Subcutaneous abdominal adipose tissue (tissue), 5 donors: Measurements from ENCODE around the gene EIF2AK3.
"Not testable (repeated sequence)": the region's sequence is repeated elsewhere in the genome, so short reads cannot be mapped to it uniquely, and the experiment has no call there.

ENCODE experiments used
- H3K27ac ChIP-seq: one replicate; pipeline ENCODE4 v1.7.0; 2013; ENCODE audit warnings: low read depth, mild to moderate bottlenecking, inconsistent platforms, low read length, moderate library complexity
- H3K27me3 ChIP-seq, 5 donors: one replicate each; pipeline ENCODE4 v1.7.0; 2013; ENCODE audit warnings: low read length in 5 of 5, inconsistent platforms in 1 of 5; ENCODE audit not compliant: control insufficient read depth in 5 of 5, insufficient read depth in 4 of 5
- H3K36me3 ChIP-seq, 5 donors: one replicate each; pipeline ENCODE4 v1.7.0; 2013; ENCODE audit warnings: low read length in 5 of 5; ENCODE audit not compliant: control insufficient read depth in 5 of 5, insufficient read depth in 5 of 5
- H3K4me1 ChIP-seq, 5 donors: one replicate each; pipeline ENCODE4 v1.7.0; 2013; ENCODE audit warnings: low read length in 5 of 5, mild to moderate bottlenecking in 3 of 5, moderate library complexity in 1 of 5; ENCODE audit not compliant: control insufficient read depth in 5 of 5, insufficient read depth in 5 of 5
- H3K4me3 ChIP-seq, 5 donors: one replicate each; pipeline ENCODE4 v1.7.0; 2013; ENCODE audit warnings: low read length in 5 of 5, low read depth in 1 of 5
- H3K9ac ChIP-seq, 5 donors: one replicate each; pipeline ENCODE4 v1.7.0; 2013; ENCODE audit warnings: low read length in 5 of 5, mild to moderate bottlenecking in 4 of 5, moderate library complexity in 3 of 5
- H3K9me3 ChIP-seq, 5 donors: one replicate each; pipeline ENCODE4 v1.7.0; 2013; ENCODE audit warnings: low read length in 5 of 5; ENCODE audit not compliant: control insufficient read depth in 5 of 5
- donor health status: healthy.
- donor health status: healthy.
- donor health status: healthy.
- donor health status: healthy.
- donor health status: healthy.

Gene EIF2AK3

DNA sequence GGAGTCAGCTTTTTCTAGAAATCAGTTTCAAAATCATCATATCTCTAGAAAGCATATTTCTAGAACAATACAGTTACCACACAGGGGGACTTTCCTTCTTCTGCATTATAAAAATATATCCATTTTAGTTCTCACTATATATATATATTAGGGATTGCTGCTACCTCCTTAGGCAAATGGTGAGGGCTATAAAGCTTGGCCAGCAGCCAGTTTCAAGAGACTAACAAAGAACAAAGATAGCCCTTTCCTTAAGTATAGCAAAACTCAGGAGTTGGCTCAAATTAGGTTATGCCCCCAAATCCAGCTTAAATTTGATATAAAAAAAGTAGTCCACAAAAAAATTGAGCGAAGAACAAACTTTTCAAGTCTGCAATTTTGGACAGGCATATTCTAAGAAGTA, 70.0 kb downstream of the EIF2AK3 start:
- no peaks in the 10 kb centered on the region for H3K27me3 ChIP-seq
- no peak overlapping the region for H3K9ac ChIP-seq
- peaks cover 0 to 5% (median 0%) of the 10 kb centered on the region in 5 donors for H3K4me1 ChIP-seq
- no peaks in the 10 kb centered on the region for H3K9me3 ChIP-seq
- H3K27ac ChIP-seq = no peak overlapping the region
- peaks cover 17 to 66% (median 36%) of the 10 kb centered on the region in 5 donors for H3K36me3 ChIP-seq
- no peak overlapping the region for H3K4me3 ChIP-seq

DNA sequence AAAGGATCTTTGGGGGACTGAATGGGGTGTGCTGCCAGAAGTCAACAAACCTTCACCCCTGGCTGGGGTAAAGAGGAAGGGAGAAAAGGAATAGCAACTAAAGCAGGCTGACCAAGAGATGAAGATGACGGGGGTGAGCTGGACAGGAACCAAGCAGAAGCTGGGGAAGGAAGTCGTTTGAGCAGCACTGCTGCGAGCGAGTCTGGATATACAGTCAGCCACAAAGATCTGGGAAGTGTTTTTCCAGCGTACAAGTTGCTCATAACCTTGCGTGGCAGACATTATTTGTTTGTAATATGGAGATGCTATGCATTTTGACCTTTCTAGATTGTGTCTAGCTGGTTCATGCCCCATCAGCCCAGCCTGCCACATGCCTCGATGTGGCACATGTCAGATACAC, 71.2 kb downstream of the EIF2AK3 start:
- Histone ChIP-seq H3K27ac (no peak overlapping the region), H3K36me3 (peaks cover 13 to 57% (median 28%) of the 10 kb centered on the region in 5 donors), H3K9me3 (no peaks in the 10 kb centered on the region), H3K9ac (no peak overlapping the region), H3K27me3 (no peaks in the 10 kb centered on the region), H3K4me3 (no peak overlapping the region), H3K4me1 (peaks cover 0 to 5% (median 0%) of the 10 kb centered on the region in 5 donors)

DNA sequence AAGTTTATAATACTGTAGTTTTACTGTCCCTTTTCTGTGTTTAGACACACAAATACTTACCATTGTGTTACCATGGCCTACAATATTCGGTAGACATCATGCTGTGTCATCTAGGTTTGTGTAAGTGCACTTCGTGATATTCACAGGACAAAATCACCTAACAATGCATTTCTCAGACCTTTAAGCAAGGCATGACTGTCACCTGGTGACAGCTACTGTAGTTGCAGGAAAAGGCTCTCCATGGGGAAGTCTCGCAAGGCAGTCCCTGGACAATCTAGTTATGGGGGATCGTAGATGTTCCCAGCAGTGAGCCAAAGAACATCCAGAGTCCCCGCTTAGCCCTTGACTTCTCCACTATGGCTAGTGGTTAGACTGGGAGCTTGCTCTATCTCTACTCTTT, 73.1 kb downstream of the EIF2AK3 start:
- Histone ChIP-seq H3K9me3 (no peaks in the 10 kb centered on the region), H3K36me3 (peaks cover 13 to 39% (median 18%) of the 10 kb centered on the region in 5 donors), H3K9ac (no peak overlapping the region)

DNA sequence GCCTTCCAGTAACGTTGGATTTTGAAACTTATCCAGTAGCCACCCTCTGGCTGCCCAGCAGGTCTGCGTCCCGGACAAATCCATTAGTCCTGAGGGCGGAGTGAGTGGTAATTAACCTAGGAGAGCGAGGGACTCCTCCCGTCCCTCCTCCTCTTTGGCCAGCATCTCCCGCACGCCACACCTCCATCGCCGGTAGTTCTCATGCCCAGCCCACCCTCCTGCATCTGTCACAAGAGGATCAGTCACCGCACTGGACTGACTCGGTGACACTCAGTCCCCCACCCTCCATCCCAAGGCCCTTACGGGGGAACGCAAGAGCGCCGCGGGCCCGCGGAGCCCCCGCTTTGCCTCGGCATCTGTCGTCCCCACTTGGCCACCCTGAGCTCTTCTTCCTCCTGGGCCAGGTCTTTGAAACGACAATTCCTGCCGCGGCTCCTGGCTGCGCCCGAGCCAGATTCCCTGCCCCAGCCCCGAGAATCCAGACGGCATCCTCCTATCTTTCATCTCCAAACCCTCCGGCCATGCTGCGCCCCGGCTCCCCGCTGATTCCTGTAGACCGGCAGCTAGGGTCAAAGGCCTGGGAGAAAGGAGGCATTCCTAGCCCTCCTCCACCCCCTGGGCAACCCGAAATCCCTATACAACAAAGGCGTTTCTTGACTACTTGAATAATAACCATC, 77.5 kb downstream of the EIF2AK3 start:
- Histone ChIP-seq H3K4me1 (peaks cover 0 to 2% (median 0%) of the 10 kb centered on the region in 5 donors), H3K9ac (no peak overlapping the region), H3K4me3 (no peak overlapping the region), H3K27me3 (peaks cover 5 to 10% (median 8%) of the 10 kb centered on the region in 5 donors), H3K36me3 (peaks cover 0 to 5% (median 0%) of the 10 kb centered on the region in 5 donors), H3K9me3 (no peaks in the 10 kb centered on the region), H3K27ac (no peak overlapping the region)

More for the DNA sequence above, 73.1 kb downstream of the EIF2AK3 start:
- peaks cover 0 to 5% (median 0%) of the 10 kb centered on the region in 5 donors for H3K4me1 ChIP-seq
- peaks cover 5 to 10% (median 8%) of the 10 kb centered on the region in 5 donors for H3K27me3 ChIP-seq
- H3K27ac ChIP-seq = no peak overlapping the region
- no peak overlapping the region for H3K4me3 ChIP-seq

DNA sequence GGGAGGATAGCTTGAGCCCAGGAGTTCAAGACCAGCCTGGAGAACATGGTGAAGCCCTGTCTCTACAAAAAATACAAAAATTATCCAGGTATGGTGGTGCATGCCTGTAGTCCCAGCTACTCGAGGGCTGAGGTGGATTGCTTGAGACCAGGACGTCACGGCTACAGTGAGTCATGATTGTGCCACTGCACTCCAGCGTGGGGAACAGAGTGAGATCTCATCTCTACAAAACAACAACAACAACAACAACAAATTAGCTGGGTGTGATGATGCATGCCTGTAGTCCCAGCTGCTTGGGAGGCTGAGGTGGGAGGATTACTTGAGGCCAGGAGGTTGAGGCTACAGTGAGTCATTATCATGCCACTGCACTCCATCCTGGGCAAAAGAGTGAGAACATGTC, 81.0 kb downstream of the EIF2AK3 start:
- not testable (repeated sequence) for H3K27ac ChIP-seq, H3K4me1 ChIP-seq, H3K4me3 ChIP-seq, H3K9ac ChIP-seq, H3K36me3 ChIP-seq, H3K9me3 ChIP-seq
- H3K27me3 ChIP-seq = peaks cover 5 to 10% (median 8%) of the 10 kb centered on the region in 5 donors

DNA sequence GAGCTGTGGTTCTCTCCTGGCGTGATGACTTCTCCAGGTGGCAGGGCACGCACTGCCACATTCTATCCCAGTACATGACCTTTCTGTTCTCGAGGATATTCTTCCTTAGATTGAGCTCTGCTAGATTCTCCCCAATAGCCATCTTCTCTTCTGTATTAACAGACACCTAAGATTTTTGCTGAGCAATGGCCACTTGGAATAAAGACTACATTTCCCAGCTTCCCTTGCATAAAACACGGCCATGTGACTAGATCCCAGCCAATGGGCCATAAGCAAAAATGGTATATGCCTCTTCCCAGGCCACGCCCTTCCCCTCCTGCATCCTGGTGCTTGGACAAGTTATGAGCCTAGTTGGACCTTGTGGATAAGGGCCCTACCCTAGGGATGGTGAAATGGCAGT, 82.1 kb downstream of the EIF2AK3 start:
- Histone ChIP-seq H3K27ac (no peak overlapping the region), H3K4me1 (peaks cover 0 to 2% (median 0%) of the 10 kb centered on the region in 5 donors), H3K27me3 (peaks cover 5 to 10% (median 8%) of the 10 kb centered on the region in 5 donors), H3K36me3 (no peaks in the 10 kb centered on the region), H3K9me3 (no peaks in the 10 kb centered on the region), H3K9ac (no peak overlapping the region), H3K4me3 (no peak overlapping the region)

DNA sequence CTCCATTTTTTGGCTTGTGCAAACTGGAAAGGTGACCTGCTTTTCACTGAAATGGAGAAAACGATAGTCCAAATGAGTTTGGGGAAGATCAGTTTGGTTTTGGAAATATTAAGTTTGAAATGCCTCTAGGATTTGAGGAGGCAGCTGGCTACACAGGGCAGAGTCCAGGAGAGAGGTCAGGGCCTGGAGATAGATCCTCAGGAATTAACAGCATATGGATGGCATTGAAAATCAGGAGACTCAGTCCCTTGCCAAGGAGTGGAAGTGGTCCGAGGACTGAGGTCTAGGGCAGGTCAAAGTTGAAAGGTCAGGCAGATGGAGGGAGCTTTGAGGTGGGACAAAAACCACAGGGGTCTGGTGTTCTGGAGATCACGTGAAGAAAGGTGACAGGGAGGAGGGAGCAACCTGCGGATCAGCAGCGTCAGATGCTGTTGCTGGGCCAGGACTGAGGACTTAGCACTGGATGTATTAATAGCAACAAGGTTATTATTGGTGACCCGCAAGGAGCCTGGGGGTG, 83.7 kb downstream of the EIF2AK3 start:
- no peak overlapping the region for H3K4me3 ChIP-seq
- H3K4me1 ChIP-seq = no peaks in the 10 kb centered on the region
- H3K9ac ChIP-seq = no peak overlapping the region
- peaks cover 0 to 5% (median 0%) of the 10 kb centered on the region in 5 donors for H3K27me3 ChIP-seq
- no peaks in the 10 kb centered on the region for H3K9me3 ChIP-seq
- no peak overlapping the region for H3K27ac ChIP-seq
- no peaks in the 10 kb centered on the region for H3K36me3 ChIP-seq

DNA sequence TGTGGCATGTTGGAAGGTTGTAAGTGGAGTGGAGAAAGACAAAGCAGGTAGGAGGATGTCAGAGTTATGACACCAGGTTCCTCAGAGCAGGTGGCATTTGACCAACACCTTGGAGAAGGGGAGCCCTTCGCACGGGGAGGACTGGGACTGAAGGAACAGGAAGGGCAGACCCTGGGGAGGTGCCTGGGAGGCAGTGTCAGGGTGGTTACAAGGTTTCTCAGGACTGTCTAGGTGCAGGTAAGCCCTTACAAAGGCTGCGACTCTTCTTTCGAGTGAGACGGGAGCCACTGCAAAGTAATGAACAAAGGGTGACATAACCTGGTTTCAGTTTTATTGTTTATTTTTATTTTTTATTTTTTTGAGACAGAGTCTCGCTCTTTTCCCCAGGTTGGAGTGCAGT, 84.6 kb downstream of the EIF2AK3 start:
- Histone ChIP-seq H3K4me3 (no peak overlapping the region), H3K9me3 (no peaks in the 10 kb centered on the region), H3K27ac (no peak overlapping the region), H3K9ac (no peak overlapping the region), H3K27me3 (peaks cover 0 to 5% (median 0%) of the 10 kb centered on the region in 5 donors), H3K4me1 (no peaks in the 10 kb centered on the region), H3K36me3 (no peaks in the 10 kb centered on the region)

DNA sequence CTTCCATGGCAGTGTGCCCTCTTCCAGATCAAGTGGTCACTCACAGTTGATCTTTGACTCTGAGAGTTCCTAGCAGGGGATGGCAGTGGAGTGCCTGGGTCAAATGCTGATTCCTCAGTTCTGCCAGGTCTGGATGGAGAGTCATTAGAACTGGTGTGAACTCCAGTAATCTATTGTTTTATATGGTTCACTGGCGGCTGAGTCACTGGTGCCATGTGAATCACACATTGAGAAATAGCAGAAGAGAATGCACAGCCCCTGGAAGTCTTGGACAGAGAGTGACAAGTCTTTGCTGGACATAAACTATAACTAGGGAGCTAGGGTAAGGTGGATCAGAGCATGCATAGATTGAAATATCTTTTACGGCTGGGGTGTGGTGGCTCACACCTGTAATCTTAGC, 86.9 kb downstream of the EIF2AK3 start:
- H3K27me3 ChIP-seq = peaks cover 0 to 5% (median 0%) of the 10 kb centered on the region in 5 donors
- H3K4me1 ChIP-seq = peaks cover 0 to 3% (median 0%) of the 10 kb centered on the region in 5 donors
- H3K36me3 ChIP-seq = no peaks in the 10 kb centered on the region
- no peak overlapping the region for H3K27ac ChIP-seq
- no peak overlapping the region for H3K4me3 ChIP-seq
- H3K9me3 ChIP-seq = no peaks in the 10 kb centered on the region
- H3K9ac ChIP-seq = no peak overlapping the region

DNA sequence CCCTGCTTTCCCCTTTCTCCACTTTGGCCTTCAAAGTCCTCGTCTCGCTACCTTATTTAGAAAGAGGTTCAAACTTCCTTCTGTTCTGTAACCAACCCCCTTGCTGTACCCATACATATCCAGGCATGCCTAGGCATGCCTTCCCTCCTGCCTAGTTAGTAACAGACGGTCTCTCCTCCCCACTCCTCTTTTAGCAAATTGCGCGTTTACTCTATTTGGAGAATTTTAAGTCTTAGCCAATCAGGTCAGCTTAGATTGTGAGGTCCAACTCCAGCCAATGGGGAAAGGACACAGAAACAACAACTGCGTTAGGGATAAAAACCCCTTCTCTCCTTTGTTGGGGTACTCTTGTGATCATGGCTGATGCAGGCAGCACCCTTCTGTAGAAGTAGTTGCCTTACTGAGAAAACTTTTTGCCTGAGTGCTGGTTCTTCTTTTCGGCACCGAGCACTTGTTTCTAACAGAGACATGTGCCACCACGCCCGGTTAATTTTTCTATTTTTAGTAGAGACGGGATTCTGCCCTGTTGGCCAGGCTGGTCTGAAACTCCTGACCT, 88.8 kb downstream of the EIF2AK3 start:
- H3K9me3 ChIP-seq = no peaks in the 10 kb centered on the region
- H3K9ac ChIP-seq = no peak overlapping the region
- H3K4me1 ChIP-seq = peaks cover 0 to 3% (median 0%) of the 10 kb centered on the region in 5 donors
- no peak overlapping the region for H3K27ac ChIP-seq
- peaks cover 0 to 5% (median 0%) of the 10 kb centered on the region in 5 donors for H3K27me3 ChIP-seq
- no peak overlapping the region for H3K4me3 ChIP-seq
- no peaks in the 10 kb centered on the region for H3K36me3 ChIP-seq
